Measurements from ENCODE around the gene SDF4. TPM values are rescaled to one million over a fixed set of nuclear protein-coding genes. Genes with fewer than 3 reads are reported as not detected.

Gene SDF4
- total RNA-seq, 1 experiment from 2014 or later = 139 TPM

DNA sequence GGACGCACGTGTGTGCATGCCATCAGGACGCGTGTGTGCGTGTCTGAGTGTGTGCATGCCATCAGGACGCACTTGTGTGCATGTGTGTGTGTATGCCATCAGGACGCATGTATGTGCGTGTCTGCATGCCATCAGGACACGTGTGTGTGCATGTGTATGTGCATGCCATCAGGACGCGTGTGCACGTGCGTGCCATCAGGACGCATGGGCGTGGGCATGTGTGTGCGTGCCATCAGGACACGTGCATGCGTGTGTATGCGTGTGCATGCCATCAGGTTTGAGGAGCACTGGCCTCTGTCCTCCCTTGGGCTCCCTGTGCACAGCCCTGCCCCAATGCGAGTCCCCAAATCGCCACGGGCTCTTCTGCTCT, 27.3 kb upstream of the SDF4 start:
- 0 out of 2 replicates have a peak, but pooled peaks cover 9% of the 10 kb centered on the region for H3K36me3 ChIP-seq (ENCODE audit: low read depth)
- no peaks in the 10 kb centered on the region for H3K27me3 ChIP-seq (ENCODE audit: insufficient read depth, low read depth)
- no peak overlapping the region for H2AFZ ChIP-seq
- H3K27ac ChIP-seq = no peak overlapping the region
- peaks cover 29% of the 10 kb centered on the region for H4K20me1 ChIP-seq (ENCODE audit: insufficient read depth)
- H3K4me2 ChIP-seq = no peak overlapping the region
- H3K4me3 ChIP-seq = no peak overlapping the region
- POLR2A ChIA-PET (ENCODE audit: unreplicated experiment) = no interaction called here
- TF ChIP-seq EZH2 (IDR thresholded peaks at IDR 0.05; ENCODE audit: low read depth) = no peak
- TF ChIP-seq, protein P1, sequence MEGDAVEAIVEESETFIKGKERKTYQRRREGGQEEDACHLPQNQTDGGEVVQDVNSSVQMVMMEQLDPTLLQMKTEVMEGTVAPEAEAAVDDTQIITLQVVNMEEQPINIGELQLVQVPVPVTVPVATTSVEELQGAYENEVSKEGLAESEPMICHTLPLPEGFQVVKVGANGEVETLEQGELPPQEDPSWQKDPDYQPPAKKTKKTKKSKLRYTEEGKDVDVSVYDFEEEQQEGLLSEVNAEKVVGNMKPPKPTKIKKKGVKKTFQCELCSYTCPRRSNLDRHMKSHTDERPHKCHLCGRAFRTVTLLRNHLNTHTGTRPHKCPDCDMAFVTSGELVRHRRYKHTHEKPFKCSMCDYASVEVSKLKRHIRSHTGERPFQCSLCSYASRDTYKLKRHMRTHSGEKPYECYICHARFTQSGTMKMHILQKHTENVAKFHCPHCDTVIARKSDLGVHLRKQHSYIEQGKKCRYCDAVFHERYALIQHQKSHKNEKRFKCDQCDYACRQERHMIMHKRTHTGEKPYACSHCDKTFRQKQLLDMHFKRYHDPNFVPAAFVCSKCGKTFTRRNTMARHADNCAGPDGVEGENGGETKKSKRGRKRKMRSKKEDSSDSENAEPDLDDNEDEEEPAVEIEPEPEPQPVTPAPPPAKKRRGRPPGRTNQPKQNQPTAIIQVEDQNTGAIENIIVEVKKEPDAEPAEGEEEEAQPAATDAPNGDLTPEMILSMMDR (conservative IDR thresholded peaks at IDR 0.05) = no peak
- intact Hi-C loops (cut with micrococcal nuclease; ENCODE audit: unreplicated experiment) = no loop called here
- no peaks in the 10 kb centered on the region for H3K4me1 ChIP-seq (replicated peaks; ENCODE audit: insufficient read depth)
- CTCF ChIA-PET = no interaction called here
- H3K9me2 ChIP-seq (ENCODE audit: insufficient read depth) = no peaks in the 10 kb centered on the region
- no TSS peak for BruUV-seq (replicated peaks)
- DNase-seq = no peak
- peaks cover 2% of the 10 kb centered on the region; the same call in 1 of the 2 replicates for H3K79me2 ChIP-seq (ENCODE audit: low read depth)
- H3K9me3 ChIP-seq (ENCODE audit: insufficient read depth, low read depth) = no peaks in the 10 kb centered on the region
- peaks cover 4% of the 10 kb centered on the region for H3F3A ChIP-seq (ENCODE audit: insufficient read depth, low read depth)

DNA sequence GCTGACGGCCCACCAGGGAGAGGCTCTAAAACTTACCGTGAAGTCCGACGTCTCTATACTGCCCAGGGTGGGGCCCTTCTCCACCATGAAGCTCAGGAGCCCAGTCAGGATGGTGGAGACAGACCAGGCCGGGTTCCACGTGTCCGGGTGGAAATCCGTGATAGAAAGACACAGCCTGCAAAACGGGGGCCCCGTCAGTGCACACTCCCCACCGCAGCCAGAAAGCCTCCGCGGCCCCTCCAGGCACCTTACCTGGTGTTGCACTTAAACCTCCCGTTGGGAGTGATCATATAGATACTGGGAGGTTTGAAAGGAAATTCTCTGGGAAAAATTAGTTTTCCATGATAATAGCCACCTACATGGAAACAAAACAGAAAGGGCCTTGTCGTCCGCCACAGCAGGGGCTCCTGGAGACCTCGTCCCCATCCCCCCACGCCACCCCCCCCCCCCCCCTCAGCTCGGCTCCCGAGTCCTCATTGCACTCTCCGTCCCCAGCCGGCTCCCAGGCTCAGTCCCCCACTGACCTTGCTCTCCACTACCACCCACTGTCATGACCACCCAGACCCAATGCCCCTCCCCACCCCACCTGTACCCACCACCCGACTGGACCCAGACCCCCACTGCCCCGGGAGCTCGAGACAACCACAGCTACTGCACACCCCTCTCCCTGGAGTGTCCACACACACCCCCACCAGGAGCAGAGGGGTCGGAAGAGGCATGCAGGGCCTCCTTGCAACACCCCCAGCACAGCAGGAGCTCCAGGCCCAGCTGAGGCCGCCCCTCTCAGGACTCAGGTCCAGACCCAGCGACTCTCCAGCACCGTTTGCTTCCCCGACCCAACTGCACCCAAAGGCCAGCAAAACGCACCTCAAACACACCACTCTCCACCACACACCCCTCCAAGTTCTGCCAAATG, 25.4 kb upstream of the SDF4 start:
- CTCF ChIA-PET = no interaction called here
- no peaks in the 10 kb centered on the region for H3K4me1 ChIP-seq (replicated peaks; ENCODE audit: insufficient read depth)
- peaks cover 18% of the 10 kb centered on the region for H4K20me1 ChIP-seq (ENCODE audit: insufficient read depth)
- no peak overlapping the region for H3K4me2 ChIP-seq
- no peaks in the 10 kb centered on the region for H3K79me2 ChIP-seq (ENCODE audit: low read depth)
- intact Hi-C loops (cut with micrococcal nuclease; ENCODE audit: unreplicated experiment) = no loop called here
- H3K27me3 ChIP-seq (ENCODE audit: insufficient read depth, low read depth) = no peaks in the 10 kb centered on the region
- no peak for DNase-seq
- H3K36me3 ChIP-seq (ENCODE audit: low read depth) = 0 out of 2 replicates have a peak, but pooled peaks cover 9% of the 10 kb centered on the region
- H3K4me3 ChIP-seq = no peak overlapping the region
- POLR2A ChIA-PET (ENCODE audit: unreplicated experiment) = no interaction called here
- H3K9me3 ChIP-seq (ENCODE audit: insufficient read depth, low read depth) = no peaks in the 10 kb centered on the region
- no peaks in the 10 kb centered on the region for H3K9me2 ChIP-seq (ENCODE audit: insufficient read depth)
- TF ChIP-seq, protein P1 (conservative IDR thresholded peaks at IDR 0.05) = no peak
- TF ChIP-seq EZH2 (IDR thresholded peaks at IDR 0.05; ENCODE audit: low read depth) = no peak
- no peak overlapping the region for H3K27ac ChIP-seq
- H3F3A ChIP-seq (ENCODE audit: insufficient read depth, low read depth) = peaks cover 4% of the 10 kb centered on the region; the same call in 1 of the 2 replicates
- BruUV-seq (replicated peaks) = no TSS peak
- no peak overlapping the region for H2AFZ ChIP-seq

DNA sequence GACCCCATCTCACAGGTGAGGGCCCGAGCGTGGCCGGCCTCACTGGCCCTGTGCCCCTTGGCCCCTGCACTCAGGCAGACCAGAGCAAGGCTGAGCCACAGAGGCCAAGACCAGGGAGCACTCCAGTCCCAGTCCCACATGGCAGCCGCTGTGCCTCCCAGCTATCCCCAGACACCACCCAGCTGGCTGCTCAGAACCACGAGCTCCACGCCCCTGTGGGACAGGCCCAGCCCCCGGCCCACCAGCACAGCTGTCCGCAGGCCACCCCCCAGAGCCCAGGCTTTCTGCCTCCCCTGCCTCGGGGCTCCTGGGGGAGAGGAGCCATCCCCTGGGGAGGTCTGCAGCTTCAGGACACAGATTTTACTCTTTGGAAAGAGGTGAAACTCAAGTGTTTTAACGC, 23.8 kb upstream of the SDF4 start:
- BruUV-seq (replicated peaks) = no TSS peak
- H3K9me3 ChIP-seq (ENCODE audit: insufficient read depth, low read depth) = no peaks in the 10 kb centered on the region
- no peaks in the 10 kb centered on the region for H3K27me3 ChIP-seq (ENCODE audit: insufficient read depth, low read depth)
- TF ChIP-seq, protein P1 (conservative IDR thresholded peaks at IDR 0.05) = no peak
- TF ChIP-seq EZH2 (IDR thresholded peaks at IDR 0.05; ENCODE audit: low read depth) = no peak
- no peaks in the 10 kb centered on the region for H3K9me2 ChIP-seq (ENCODE audit: insufficient read depth)
- peaks cover 10% of the 10 kb centered on the region for H4K20me1 ChIP-seq (ENCODE audit: insufficient read depth)
- ChIA-PET POLR2A (ENCODE audit: unreplicated experiment) (no interaction called here), CTCF (no interaction called here)
- H3K4me2 ChIP-seq = no peak overlapping the region
- no peaks in the 10 kb centered on the region for H3K4me1 ChIP-seq (replicated peaks; ENCODE audit: insufficient read depth)
- H3F3A ChIP-seq (ENCODE audit: insufficient read depth, low read depth) = peaks cover 13% of the 10 kb centered on the region
- no peaks in the 10 kb centered on the region for H3K79me2 ChIP-seq (ENCODE audit: low read depth)
- no peak overlapping the region for H3K27ac ChIP-seq
- DNase-seq = no peak
- H2AFZ ChIP-seq = no peak overlapping the region
- intact Hi-C loops (cut with micrococcal nuclease; ENCODE audit: unreplicated experiment) = no loop called here
- H3K4me3 ChIP-seq = no peak overlapping the region
- 0 out of 2 replicates have a peak, but pooled peaks cover 3% of the 10 kb centered on the region for H3K36me3 ChIP-seq (ENCODE audit: low read depth)
